H1 (cell line): ENCODE data around the gene STEAP1B.

Source experiments
- ASH2L ChIP-seq: fragments of 200-600, 300-600 bp; sonication (generic); IDR thresholded peaks from one replicate; pipeline ENCODE4 v1.7.1; 2017; ENCODE audit warnings: low read length
- CTCF ChIP-seq, 3 experiments: IDR thresholded peaks; 1 replicate in 2 of 3; 2 replicates in 1 of 3; pipeline versions ENCODE4 v1.5.1 to v1.6.1; 2011; ENCODE audit warnings: low read length in 3 of 3, mild to moderate bottlenecking in 3 of 3, inconsistent platforms in 2 of 3, low read depth in 1 of 3, moderate library complexity in 1 of 3; ENCODE audit not compliant: insufficient read depth in 1 of 3; ENCODE audit errors: control extremely low read depth in 1 of 3
- EZH2 ChIP-seq: fragments of 200-600 bp; sonication (generic); IDR thresholded peaks from 2 replicates; pipeline ENCODE4 v1.7.1; 2012; ENCODE audit warnings: low read depth, mild to moderate bottlenecking, moderate library complexity, low read length, inconsistent platforms; ENCODE audit not compliant: severe bottlenecking
- FOSL1 ChIP-seq: IDR thresholded peaks from 2 replicates; pipeline ENCODE4 v1.6.1; 2011; ENCODE audit warnings: mild to moderate bottlenecking, low read depth, low read length, moderate library complexity; ENCODE audit not compliant: insufficient read depth
- GABPA ChIP-seq: IDR thresholded peaks from 2 replicates; pipeline ENCODE4 v1.6.1; 2011; ENCODE audit warnings: mild to moderate bottlenecking, low read length, moderate library complexity, borderline replicate concordance; ENCODE audit not compliant: insufficient read depth
- KDM5A ChIP-seq: fragments of 200-600 bp; IDR thresholded peaks from 2 replicates; pipeline ENCODE4 v1.7.1; 2012; ENCODE audit warnings: mild to moderate bottlenecking, low read length, inconsistent platforms, mixed read lengths
- POLR2AphosphoS5 ChIP-seq: IDR thresholded peaks from 2 replicates; pipeline ENCODE4 v1.6.1; 2011; ENCODE audit warnings: low read depth, low read length
- SIN3A ChIP-seq, 2 experiments: IDR thresholded peaks in 1 of 2; conservative IDR thresholded peaks in 1 of 2; 2 replicates each; pipeline ENCODE4 v1.6.1; 2011 to 2012; ENCODE audit warnings: low read length in 2 of 2, improper control_type of control experiment in 1 of 2, low read depth in 1 of 2, mild to moderate bottlenecking in 1 of 2
- SP1 ChIP-seq: IDR thresholded peaks from 2 replicates; pipeline ENCODE4 v1.6.1; 2011; ENCODE audit warnings: low read depth, low read length
- TAF1 ChIP-seq: IDR thresholded peaks from 2 replicates; pipeline ENCODE4 v1.6.1; 2011; ENCODE audit warnings: mild to moderate bottlenecking, low read depth, low read length
- USF2 ChIP-seq: IDR thresholded peaks from 2 replicates; pipeline ENCODE4 v1.6.1; 2011; ENCODE audit warnings: low read length, improper control_type of control experiment

DNA sequence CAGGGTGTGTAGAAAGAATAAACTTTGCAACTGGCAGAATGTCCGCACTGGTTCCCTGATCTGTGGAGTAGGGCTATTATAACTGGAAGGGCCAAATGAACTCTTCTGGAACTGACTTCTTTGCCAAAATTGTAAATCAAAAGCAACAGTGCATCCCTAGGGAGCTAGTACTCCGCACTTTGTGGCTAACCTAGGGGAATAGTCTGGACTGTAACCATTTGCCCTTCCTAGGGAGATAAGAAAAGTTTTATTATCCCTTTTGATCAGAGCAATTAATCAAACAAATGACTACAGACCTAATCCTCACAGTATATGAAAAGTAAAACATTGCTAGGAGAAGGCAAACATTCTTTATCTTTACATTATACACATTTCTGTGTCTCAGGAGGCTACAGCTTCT is 45.5 kb upstream of the STEAP1B start:
- no peak for TF ChIP-seq GABPA
- no peak for TF ChIP-seq EZH2
- TF ChIP-seq SP1, result no peak
- TF ChIP-seq CTCF (IDR thresholded peaks at IDR 0.05; ENCODE audit: control extremely low read depth in 1 of 3, insufficient read depth in 1 of 3, low read depth in 1 of 3, low read length in 3 of 3), result no peak
- no peak for TF ChIP-seq KDM5A
- no peak for TF ChIP-seq USF2
- TF ChIP-seq POLR2AphosphoS5, result no peak
- no peak for TF ChIP-seq SIN3A (conservative IDR thresholded peaks at IDR 0.05 in 1 of 2, IDR thresholded peaks at IDR 0.05 in 1 of 2; ENCODE audit: low read depth in 1 of 2, low read length in 2 of 2)
- TF ChIP-seq FOSL1, result no peak
- TF ChIP-seq ASH2L, result no peak
- no peak for TF ChIP-seq TAF1
